ENCODE data around the gene SLA2.

The SLA2 gene

DNA sequence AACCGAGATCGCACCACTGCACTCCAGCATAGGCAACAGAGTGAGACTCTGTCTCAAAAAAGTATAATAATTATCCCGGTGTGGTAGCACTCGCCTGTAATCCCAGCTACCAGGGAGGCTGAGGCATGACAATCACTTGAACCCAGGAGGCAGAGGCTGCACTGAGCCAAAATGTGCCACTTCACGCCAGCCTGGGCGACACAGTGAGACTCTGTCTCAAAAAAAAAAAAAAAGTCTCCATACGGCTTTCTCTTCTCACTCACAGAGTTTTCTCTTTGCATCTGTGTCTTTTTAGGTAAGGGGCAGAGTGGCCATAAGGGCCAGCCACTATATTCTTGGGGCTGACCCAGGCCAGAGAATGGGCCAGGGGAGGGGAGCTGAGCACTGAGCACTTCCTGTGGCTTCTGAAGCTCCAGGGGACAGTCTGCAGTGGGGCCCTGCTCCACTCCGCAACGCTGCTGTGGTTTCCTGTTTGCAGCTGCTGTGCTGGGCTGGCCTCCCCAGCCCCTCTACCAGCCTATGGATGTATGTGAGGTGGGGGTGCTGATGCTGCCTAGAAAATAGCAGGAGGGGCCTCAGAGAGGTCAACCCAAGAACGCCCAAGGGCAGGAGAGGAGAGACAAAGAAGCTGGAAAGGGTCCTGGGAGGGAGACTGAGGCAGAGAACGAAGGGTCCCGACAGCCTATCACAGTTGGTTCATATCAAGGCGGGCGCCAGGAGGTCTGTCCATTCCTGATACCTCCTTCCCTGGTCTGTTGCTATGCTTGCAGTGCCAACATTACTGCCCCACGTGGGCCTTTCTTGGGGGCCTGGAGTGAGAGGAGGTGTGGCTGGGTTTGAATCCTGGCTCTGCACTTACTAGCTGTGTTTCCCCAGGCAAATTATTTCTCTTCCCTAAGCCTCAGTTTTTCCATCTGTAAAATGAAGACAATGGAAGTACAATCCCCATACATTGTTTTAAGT is 16.0 kb downstream of the SLA2 start:
- H3K9ac ChIP-seq (ENCODE audit: low read length): peak overlapping the region; percentile 6; the same call in 1 of the 2 replicates
- H3K4me2 ChIP-seq (ENCODE audit: low read depth, low read length, poor library complexity, severe bottlenecking): peak overlapping the region; percentile 33

DNA sequence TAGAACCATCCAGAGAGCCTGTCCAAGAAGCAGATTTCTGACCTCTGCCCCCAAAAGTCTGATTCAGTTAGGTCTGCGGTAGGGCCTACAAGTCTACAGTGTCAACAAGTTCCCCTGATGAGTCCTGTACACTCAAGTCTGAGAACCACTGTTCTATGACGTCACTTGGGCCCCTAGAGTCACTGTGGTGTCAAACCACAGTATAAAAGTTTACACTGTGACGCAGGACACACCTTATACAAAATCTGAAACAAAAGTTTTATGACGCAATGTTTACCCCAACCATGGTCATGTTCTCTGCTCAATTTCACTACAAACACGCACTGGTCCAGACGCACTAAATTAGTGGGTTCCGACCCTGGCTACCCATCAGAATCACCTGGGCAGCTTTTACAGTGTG is 17.9 kb downstream of the SLA2 start:
- H3K79me2 ChIP-seq (ENCODE audit: insufficient read depth, low read length): no peaks in the 10 kb centered on the region
- no peaks in the 10 kb centered on the region for H3K9me2 ChIP-seq (replicated peaks; ENCODE audit: insufficient read depth, low read length)
- no peak overlapping the region for H3K4me2 ChIP-seq (ENCODE audit: low read depth, low read length, poor library complexity, severe bottlenecking)

More for the DNA sequence above, 16.0 kb downstream of the SLA2 start:
- Histone ChIP-seq H3K36me3 (ENCODE audit: low read length) (no peaks in the 10 kb centered on the region), H3K79me2 (ENCODE audit: insufficient read depth, low read length) (no peaks in the 10 kb centered on the region), H3K27ac (ENCODE audit: low read depth, low read length) (no peak overlapping the region), H4K20me1 (ENCODE audit: low read depth, low read length) (no peaks in the 10 kb centered on the region), H2AFZ (ENCODE audit: low read depth, low read length, severe bottlenecking) (peak overlapping the region; percentile 59), H3K4me3 (ENCODE audit: insufficient read depth, low read length, poor library complexity, severe bottlenecking) (no peak overlapping the region), H3K9me2 (replicated peaks; ENCODE audit: insufficient read depth, low read length) (no peaks in the 10 kb centered on the region), H3K27me3 (ENCODE audit: low read length) (no peaks in the 10 kb centered on the region), H3F3A (ENCODE audit: insufficient read depth) (no peaks in the 10 kb centered on the region), H3K9me3 (ENCODE audit: insufficient read depth, low read length) (no peaks in the 10 kb centered on the region)
- no peak for TF ChIP-seq EZH2phosphoT487 (conservative IDR thresholded peaks at IDR 0.05; ENCODE audit: low read length)

DNA sequence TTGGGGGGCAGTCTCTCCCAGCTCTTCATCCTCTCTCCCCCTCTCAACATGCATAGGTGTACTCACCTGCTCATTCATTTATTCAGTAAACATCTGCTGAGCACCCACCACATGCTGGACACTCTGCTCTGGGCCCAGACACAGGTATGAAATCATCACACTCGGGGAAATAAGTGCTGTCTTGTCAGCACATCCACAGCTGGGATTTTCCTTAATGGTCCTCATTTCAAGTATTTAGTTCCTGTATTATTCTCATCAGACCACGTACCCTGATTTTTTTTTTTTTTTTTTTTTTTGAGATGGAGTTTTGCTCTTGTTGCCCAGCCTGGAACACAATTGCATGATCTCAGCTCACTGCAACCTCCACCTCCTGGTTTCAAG is 21.1 kb downstream of the SLA2 start:
- Histone ChIP-seq H3K9me2 (replicated peaks; ENCODE audit: insufficient read depth, low read length) (no peaks in the 10 kb centered on the region), H3K36me3 (ENCODE audit: low read length) (no peaks in the 10 kb centered on the region), H4K20me1 (ENCODE audit: low read depth, low read length) (no peaks in the 10 kb centered on the region), H3K27ac (ENCODE audit: low read depth, low read length) (no peak overlapping the region), H3K9ac (ENCODE audit: low read length) (no peak overlapping the region), H2AFZ (ENCODE audit: low read depth, low read length, severe bottlenecking) (no peak overlapping the region), H3K27me3 (ENCODE audit: low read length) (no peaks in the 10 kb centered on the region), H3K4me3 (ENCODE audit: insufficient read depth, low read length, poor library complexity, severe bottlenecking) (no peak overlapping the region), H3K79me2 (ENCODE audit: insufficient read depth, low read length) (no peaks in the 10 kb centered on the region), H3F3A (ENCODE audit: insufficient read depth) (no peaks in the 10 kb centered on the region), H3K4me2 (ENCODE audit: low read depth, low read length, poor library complexity, severe bottlenecking) (no peak overlapping the region), H3K9me3 (ENCODE audit: insufficient read depth, low read length) (no peaks in the 10 kb centered on the region)
- TF ChIP-seq, protein P1, sequence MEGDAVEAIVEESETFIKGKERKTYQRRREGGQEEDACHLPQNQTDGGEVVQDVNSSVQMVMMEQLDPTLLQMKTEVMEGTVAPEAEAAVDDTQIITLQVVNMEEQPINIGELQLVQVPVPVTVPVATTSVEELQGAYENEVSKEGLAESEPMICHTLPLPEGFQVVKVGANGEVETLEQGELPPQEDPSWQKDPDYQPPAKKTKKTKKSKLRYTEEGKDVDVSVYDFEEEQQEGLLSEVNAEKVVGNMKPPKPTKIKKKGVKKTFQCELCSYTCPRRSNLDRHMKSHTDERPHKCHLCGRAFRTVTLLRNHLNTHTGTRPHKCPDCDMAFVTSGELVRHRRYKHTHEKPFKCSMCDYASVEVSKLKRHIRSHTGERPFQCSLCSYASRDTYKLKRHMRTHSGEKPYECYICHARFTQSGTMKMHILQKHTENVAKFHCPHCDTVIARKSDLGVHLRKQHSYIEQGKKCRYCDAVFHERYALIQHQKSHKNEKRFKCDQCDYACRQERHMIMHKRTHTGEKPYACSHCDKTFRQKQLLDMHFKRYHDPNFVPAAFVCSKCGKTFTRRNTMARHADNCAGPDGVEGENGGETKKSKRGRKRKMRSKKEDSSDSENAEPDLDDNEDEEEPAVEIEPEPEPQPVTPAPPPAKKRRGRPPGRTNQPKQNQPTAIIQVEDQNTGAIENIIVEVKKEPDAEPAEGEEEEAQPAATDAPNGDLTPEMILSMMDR (IDR thresholded peaks at IDR 0.05; ENCODE audit: insufficient read depth, low read length, poor library complexity, severe bottlenecking): no peak
- no peak for TF ChIP-seq EZH2phosphoT487 (conservative IDR thresholded peaks at IDR 0.05; ENCODE audit: low read length)

More for the DNA sequence above, 17.9 kb downstream of the SLA2 start:
- Histone ChIP-seq H3K9me3 (ENCODE audit: insufficient read depth, low read length) (no peaks in the 10 kb centered on the region), H3F3A (ENCODE audit: insufficient read depth) (no peaks in the 10 kb centered on the region), H3K27me3 (ENCODE audit: low read length) (no peaks in the 10 kb centered on the region), H3K27ac (ENCODE audit: low read depth, low read length) (no peak overlapping the region), H3K36me3 (ENCODE audit: low read length) (no peaks in the 10 kb centered on the region), H3K9ac (ENCODE audit: low read length) (no peak overlapping the region), H4K20me1 (ENCODE audit: low read depth, low read length) (no peaks in the 10 kb centered on the region), H3K4me3 (ENCODE audit: insufficient read depth, low read length, poor library complexity, severe bottlenecking) (no peak overlapping the region), H2AFZ (ENCODE audit: low read depth, low read length, severe bottlenecking) (no peak overlapping the region)
- TF ChIP-seq, protein P1 (IDR thresholded peaks at IDR 0.05; ENCODE audit: insufficient read depth, low read length, poor library complexity, severe bottlenecking): no peak
- no peak for TF ChIP-seq EZH2phosphoT487 (conservative IDR thresholded peaks at IDR 0.05; ENCODE audit: low read length)

Data from SU-DHL-6 (cell line).